ENCODE data around the gene RSPO4.

RSPO4 gene

DNA sequence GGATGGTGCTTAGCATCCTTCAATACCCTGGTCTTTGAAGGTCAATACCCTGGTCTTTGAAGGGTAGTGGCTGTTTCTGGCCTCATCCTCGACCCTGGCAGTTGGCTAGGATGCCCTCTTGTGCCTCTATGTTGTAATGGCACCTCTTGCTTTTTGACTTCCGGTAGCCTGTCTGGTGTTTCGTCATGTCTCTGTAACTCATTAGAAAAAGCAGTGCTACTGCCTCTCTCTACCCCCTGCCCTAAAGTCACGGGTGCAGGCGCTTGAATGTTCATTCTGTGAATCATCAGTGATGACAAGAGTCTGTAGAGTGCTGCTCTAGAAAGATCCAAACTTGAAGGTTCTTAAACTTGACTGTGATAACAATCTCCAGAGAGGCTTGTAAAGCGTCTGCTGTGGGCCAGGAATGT, 28.3 kb downstream of the RSPO4 start:
- no peak overlapping the region for H3K4me3 ChIP-seq
- peak overlapping the region in 1 of 21 experiments; percentile 33 for H3K27ac ChIP-seq

GRCh38 chr20:972256-972655, 29.9 kb downstream of the RSPO4 start:
- H3K27ac ChIP-seq, result no peak overlapping the region

DNA sequence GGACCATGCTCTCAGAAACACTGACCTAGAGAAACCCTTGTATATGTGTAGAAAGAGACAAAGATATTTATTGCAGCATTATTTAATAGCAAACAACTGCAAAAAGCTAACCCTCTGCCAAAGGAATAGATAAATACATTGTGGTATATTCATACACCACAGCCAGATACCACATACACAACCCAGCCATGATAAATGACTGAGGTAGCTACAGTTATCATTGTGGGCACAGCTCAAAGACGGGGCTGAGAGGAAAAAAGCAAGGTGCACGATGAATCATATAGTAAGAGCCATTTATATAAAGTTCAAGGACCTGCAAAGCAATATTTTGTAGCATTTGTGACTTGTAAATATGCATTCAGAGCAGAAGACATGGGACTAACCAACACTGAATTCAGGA, 30.8 kb downstream of the RSPO4 start:
- Histone ChIP-seq H3K27ac (no peak overlapping the region), H3K4me3 (no peak overlapping the region)

More at GRCh38 chr20:972256-972655, 29.9 kb downstream of the RSPO4 start:
- H3K4me3 ChIP-seq, result no peak overlapping the region

DNA sequence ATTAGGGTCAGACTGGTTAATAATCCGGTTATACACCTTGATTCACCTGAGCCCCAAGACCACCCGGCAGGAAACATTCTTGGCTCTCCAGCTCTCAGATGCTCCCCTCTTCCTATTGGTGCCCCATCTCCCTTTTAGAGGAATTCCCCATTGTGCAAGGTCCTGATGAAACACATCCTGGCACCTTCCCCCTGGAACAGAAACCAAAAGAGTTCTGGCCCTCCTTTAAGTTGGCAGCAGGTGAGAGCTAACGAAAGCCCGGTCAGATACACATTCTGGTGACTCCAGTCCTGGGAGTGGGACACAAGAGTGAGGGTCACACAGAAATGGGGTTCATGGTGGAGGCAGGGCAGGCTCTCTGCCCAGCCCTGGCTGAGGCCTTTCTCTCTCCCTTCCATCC, 32.2 kb downstream of the RSPO4 start:
- Histone ChIP-seq H3K4me3 (no peak overlapping the region), H3K27ac (peak overlapping the region in 1 of 21 experiments; percentile 17)

DNA sequence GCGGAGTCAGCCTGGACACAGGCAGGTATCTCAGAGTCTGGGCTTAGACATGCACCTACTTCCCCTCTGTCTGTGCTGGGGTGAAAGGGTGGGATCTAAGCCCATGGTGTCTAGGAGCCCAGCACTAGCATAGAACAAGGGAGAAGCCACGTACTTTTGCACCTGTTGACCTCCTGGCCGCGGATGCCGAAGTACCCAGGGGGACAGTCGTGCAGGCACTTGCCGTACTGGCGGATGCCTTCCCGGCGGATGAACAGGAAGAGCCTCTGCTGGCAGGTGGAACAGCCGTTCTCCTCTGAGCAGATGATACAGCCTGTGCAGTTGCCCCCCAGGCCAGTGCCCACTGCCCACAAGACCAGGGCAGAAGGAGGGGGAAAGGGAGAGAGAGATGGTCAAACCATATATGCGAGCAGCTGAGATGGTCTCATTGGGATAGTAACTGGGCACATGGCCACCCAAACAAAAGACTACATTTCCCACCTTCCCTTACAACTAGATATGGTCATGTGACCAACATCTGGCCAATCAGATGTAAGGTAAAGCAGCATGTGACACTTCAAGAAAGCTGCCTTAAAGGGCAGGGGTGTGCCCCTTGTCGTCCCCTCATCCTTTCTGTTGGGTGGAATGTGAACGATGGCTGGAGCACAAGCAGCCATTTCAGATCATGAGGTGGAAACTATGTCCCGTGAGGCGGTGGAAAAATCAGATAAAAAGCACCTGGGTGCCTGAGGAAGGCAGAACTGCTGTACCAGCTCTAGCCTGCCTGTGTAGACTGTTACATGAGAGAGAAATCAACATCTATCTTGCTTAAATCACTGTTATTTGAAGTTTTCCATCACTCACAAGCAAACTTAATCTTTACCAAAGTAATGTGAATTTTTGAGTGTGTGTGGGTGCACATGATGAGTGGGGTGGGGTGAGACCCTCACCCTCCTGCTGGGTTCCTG, 34.0 kb downstream of the RSPO4 start:
- no peak overlapping the region for H3K27ac ChIP-seq
- H3K4me3 ChIP-seq, result no peak overlapping the region

- H3K4me3 ChIP-seq, result no peak overlapping the region
Measured at GRCh38 chr20:965956-966355, 36.2 kb downstream of the RSPO4 start.

GRCh38 chr20:963795-964194, 38.3 kb downstream of the RSPO4 start:
- Histone ChIP-seq H3K4me3 (no peak overlapping the region), H3K27ac (no peak overlapping the region)

More at GRCh38 chr20:965956-966355, 36.2 kb downstream of the RSPO4 start:
- H3K27ac ChIP-seq, result no peak overlapping the region

GRCh38 chr20:962683-963082, 39.4 kb downstream of the RSPO4 start:
- no peak overlapping the region for H3K4me3 ChIP-seq
- H3K27ac ChIP-seq, result no peak overlapping the region

DNA sequence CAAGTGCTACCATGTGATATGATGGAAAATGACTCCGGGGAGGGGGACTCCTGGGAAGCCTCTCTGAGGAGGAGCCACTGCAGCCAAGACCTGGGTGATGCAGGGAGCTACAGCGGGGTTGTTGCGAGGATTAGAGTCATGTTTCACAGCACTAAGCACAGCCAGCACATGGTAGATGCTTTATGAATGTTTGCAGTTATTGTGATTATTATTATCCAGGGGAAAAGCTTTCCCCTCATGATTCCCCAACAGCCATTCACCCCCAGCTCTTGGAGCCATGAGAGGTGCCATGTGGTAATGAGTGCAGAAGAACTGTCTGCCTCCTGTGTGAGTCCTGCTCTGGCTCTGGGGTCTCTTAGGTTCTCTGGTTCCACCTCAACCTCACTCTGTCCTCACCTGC, 39.9 kb downstream of the RSPO4 start:
- no peak overlapping the region for H3K4me3 ChIP-seq
- no peak overlapping the region for H3K27ac ChIP-seq

- H3K27ac ChIP-seq, result no peak overlapping the region
- H3K4me3 ChIP-seq, result no peak overlapping the region
Measured at GRCh38 chr20:961768-962167, 40.3 kb downstream of the RSPO4 start.

DNA sequence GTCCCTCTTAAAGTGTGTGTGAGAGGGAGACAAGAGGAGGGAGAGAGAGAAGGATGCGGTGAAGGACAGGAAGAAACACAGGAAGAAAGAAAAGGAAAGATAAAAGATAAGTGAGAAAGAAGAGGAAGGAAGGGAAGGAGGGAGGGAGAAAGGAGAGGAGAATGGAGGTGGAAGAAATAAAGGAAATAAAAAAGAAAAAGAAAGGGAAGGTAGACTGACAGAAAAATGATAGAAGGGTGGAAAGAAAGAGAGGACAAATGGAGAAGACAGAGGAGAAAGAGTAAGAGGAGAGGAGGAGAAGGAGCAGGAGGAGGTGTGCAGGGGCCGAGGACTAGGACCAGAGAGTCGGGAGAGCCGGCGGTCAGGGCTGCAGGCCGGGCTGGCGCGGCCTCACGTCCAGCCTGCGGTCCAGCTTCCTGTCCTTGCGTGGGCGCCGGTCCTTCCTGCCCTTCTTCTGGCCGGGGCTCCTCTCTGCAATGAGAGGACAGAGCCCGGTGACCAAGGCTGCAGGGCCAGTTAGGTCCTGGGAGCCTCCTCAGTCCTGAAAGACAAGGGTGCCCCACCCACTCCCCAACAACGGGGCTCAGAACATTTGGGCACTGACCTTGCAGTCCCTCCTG, 42.0 kb downstream of the RSPO4 start:
- Histone ChIP-seq H3K27ac (no peak overlapping the region), H3K4me3 (no peak overlapping the region)

DNA sequence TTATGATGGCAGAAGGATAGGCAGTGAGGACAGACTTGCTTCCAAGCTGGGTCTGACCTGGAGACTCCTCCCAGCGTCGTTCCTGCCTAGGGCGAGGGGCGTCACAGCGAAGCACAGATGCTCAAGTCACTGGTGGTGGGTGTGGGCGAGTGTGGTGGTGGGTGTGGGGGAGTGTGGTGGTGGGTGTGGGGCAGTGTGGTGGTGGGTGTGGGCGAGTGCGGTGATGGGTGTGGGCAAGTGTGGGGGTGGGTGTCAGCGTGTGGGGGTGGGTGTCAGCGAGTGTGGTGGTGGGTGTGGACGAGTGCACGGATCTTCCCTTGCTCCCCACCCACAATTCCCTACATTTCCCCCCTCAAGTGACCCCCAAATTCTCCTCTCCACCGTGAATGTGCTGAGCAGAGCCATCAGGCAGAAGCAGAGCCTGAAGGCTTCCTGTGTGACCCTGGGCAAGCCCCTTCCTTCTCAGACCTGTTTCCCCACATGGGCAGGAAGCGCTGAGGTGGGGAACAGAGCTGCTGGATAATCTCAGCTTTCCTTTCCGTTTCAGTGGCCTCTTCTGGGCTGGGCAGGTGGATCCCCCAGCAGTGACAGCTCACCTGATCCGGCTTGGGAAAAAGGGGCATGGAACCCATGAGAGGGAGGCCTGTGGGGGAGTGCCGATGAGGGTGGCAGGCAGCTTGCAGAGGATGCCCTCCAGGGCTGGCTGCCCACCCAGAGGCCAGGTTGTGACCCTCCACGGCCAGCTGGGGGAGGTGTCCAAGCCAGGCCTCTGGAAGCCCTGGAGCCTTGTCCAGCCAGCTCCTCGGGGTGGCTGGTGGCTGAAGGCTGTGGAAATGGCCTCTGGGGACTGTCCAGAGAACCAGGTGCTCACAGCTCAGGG, 42.9 kb downstream of the RSPO4 start:
- peak overlapping the region in 2 of 21 experiments; percentile 17 to 54 for H3K27ac ChIP-seq
- H3K4me3 ChIP-seq, result no peak overlapping the region

DNA sequence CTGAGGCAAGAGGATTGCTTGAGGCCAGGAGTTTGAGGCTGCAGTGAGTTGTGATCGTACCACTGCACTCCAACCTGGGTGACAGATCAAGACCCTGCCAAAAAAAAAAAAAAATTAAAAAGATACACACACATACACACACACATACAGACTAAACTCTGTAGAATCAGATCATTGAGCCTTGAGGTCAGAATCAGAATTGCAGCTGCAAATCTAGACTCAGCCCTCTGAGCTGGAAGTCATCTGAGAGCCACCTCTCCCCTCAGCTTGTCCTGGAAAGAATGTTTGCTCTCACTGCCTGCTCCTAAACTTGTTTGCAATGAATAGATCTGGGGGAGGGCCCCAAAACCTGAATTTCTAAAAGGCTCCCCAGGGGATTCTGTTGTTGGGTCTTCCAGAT, 44.6 kb downstream of the RSPO4 start:
- Histone ChIP-seq H3K27ac (no peak overlapping the region), H3K4me3 (no peak overlapping the region)

DNA sequence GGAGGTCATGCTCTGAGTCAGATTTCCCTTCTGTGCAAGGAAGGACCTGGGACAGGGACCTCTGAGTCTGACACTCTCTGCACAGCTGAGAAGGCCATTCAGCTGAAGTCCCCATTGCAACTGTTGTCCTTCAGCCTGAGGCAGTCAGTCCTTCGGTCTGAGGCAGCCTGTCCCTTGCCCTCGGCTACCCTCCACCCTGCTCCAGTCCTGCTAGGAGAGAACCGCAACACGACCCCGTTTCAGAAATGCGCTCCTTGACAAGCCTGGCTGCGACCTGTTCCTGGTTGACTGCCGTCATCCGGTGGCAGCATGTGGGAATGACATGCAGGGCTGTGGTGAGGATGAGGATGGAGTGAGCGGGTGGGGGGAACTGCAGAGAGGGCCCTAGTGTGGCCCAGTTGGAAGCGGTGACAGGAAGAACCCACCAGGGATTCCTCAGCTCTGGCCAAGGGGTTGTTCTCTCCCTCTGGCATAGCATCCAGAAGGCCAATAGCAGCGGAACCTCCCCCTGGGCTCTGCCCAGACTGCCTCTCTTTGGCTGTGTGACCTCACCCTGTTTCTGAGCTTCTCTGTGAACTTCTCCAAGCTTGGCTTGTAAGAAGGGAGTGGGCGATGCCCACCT, 45.7 kb downstream of the RSPO4 start:
- no peak overlapping the region for H3K27ac ChIP-seq
- H3K4me3 ChIP-seq, result no peak overlapping the region

- H3K27ac ChIP-seq, result no peak overlapping the region
- no peak overlapping the region for H3K4me3 ChIP-seq
Measured at GRCh38 chr20:955656-956055, 46.5 kb downstream of the RSPO4 start.

DNA sequence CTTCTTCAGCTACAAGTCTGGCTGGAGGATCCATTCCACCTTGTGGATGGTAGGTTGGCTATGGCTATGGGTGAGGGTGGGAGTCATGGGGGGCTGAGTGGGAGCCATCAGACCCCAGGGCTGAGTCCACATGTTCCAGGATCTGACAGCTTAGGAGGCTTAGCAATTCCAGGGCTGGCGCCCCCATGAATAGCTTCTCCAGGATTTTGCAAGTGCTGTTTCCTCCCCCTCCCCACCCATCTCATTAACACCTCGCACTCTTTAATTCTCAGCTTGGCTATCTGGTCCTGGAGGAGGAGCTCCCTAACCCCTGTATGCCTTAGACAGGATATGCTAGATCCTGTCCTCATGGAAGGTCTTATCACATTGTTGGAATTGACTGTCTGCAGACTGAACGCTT, 47.0 kb downstream of the RSPO4 start:
- no peak overlapping the region for H3K27ac ChIP-seq
- no peak overlapping the region for H3K4me3 ChIP-seq

GRCh38 chr20:953742-954141, 48.4 kb downstream of the RSPO4 start:
- no peak overlapping the region for H3K4me3 ChIP-seq
- H3K27ac ChIP-seq, result no peak overlapping the region

GRCh38 chr20:952196-952795, 49.8 kb downstream of the RSPO4 start:
- Histone ChIP-seq H3K27ac (no peak overlapping the region), H3K4me3 (no peak overlapping the region)

DNA sequence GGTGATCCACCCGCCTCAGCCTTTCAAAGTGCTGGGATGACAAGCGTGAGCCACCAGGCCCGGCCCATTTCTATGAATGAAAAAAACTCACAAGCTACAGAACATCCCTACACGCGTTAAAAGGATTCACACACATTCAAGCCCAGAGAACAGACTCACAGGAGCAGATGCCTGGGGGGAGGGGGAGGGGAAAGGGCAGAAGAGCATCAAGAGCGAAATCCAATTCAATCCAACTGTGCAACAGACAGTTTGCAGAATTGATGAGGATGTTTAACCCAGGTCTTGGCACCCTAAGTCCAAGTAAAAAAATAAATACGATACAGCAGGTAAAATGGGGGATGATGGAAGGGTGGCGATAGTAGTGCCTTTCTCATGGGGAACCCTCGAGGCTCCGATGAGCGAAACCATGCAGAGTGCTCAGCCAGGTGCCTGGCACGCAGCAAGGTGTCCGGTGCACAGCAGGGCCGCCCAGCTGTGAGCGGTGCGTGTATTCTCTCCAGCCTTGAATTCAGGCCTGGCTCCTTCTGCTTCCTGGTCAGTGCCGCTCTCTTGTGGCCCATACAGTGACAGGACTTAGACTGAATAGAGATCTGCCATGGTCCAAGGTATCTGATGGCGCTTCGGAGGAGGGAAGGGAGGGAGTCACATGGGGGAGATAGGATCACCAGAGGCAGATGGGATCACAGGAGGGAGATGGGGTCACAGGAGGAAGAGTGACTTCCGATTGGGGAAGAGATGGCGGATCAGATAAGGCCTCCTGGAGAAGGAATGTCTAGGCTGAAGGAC, 50.5 kb downstream of the RSPO4 start:
- no peak overlapping the region for H3K4me3 ChIP-seq
- H3K27ac ChIP-seq, result no peak overlapping the region
